AG04449 (cell line): Measurements from ENCODE around the gene RNF115.

ENCODE experiments used
- CTCF ChIA-PET: fragments of 350-600 bp; formaldehyde crosslinking; extraction: SDS; loops from one replicate; lab custom pipeline; 2021; ENCODE audit warnings: antibody characterized with exemption; lab: Yijun Ruan, JAX
- POLR2A ChIA-PET: fragments of 400-600, 350-600 bp; formaldehyde crosslinking; extraction: SDS; loops from one replicate; lab custom pipeline; 2020; ENCODE audit warnings: antibody characterized with exemption, inconsistent platforms; lab: Yijun Ruan, JAX
- DNase-seq: peaks from one replicate; pipeline ENCODE4 v3.0.0-alpha.2; 2010; ENCODE audit warnings: low read depth, low spot score
- H3K4me3 ChIP-seq: 2 replicates; pipeline ENCODE4 v1.5.1; 2011; ENCODE audit warnings: low read depth, mild to moderate bottlenecking, control low read depth, low read length
- CTCF ChIP-seq: IDR thresholded peaks from one replicate; pipeline ENCODE4 v1.5.1; 2011; ENCODE audit warnings: mild to moderate bottlenecking, moderate library complexity, low read length, control low read depth, inconsistent platforms; ENCODE audit not compliant: insufficient read depth; ENCODE audit errors: missing control alignments

Gene RNF115

DNA sequence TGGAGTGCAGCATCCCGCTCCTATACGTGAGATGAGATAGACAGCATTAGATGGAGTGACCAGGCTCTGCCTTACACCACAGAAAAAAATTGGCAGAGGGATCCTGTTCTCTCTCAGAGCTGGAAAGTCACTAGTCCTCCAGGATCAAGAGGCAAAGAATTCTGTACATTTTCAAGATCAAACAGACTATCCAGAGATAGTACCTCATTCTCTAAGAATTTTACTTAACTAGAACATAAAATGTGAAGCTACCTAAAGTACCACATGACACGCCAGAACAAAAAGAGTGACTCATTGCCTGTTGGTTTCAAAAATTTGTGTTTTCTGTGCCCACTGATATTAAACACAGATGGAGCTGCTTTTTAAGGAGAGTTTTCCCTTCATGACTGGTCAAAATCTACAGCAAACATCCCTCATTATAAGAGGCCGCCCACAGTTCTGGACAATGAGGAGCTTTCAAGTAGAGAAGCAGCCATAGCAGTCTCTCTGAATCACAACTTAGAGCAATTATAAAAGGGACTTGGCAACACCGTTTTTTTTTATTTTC, 72.3 kb downstream of the RNF115 start:
- no peak overlapping the region for H3K4me3 ChIP-seq
- no peak for TF ChIP-seq CTCF
- DNase-seq = peak; percentile 84
- POLR2A ChIA-PET = interaction anchor here (0.7 to 1.6 kb wide), 5 partner anchors 11 to 73 kb away, joined by 3 to 7 read pairs (median 4); partner anchors contain the start of genes POLR3C and RNF115
- CTCF ChIA-PET = interaction anchor here (0.7 to 2.4 kb wide), 5 partner anchors 13 to 95 kb away, joined by 3 to 12 read pairs (median 4); partner anchors contain the start of gene NUDT17

DNA sequence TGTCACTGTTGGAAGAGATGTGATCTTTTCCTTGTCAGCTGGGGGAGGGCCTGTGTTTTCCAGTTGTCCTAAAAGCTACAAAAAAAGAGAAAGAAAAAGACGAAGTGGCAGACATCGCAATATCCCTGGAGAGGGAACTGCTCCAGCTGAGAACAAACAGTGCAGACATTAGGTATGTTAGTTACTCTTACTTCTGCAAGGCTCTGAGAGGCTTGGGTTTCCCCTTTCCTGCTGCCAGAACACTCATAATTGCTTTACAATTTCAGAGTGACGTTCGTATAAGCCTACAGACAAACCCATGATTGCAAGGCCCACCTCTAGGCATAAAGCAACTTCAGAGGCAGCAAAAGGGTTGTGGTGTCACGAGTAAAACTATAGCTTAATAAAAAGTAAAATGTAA, 73.5 kb downstream of the RNF115 start:
- ChIA-PET CTCF (interaction anchor here (1.0 to 2.4 kb wide), 3 partner anchors 29 to 95 kb away, joined by 3 to 12 read pairs (median 4); partner anchors contain the start of gene NUDT17), POLR2A (interaction anchor here (1.6 kb wide), 1 partner anchor 74 kb away, joined by 7 read pairs; the partner anchor contains the start of genes POLR3C and RNF115)
- H3K4me3 ChIP-seq = no peak overlapping the region
- DNase-seq = no peak
- no peak for TF ChIP-seq CTCF

DNA sequence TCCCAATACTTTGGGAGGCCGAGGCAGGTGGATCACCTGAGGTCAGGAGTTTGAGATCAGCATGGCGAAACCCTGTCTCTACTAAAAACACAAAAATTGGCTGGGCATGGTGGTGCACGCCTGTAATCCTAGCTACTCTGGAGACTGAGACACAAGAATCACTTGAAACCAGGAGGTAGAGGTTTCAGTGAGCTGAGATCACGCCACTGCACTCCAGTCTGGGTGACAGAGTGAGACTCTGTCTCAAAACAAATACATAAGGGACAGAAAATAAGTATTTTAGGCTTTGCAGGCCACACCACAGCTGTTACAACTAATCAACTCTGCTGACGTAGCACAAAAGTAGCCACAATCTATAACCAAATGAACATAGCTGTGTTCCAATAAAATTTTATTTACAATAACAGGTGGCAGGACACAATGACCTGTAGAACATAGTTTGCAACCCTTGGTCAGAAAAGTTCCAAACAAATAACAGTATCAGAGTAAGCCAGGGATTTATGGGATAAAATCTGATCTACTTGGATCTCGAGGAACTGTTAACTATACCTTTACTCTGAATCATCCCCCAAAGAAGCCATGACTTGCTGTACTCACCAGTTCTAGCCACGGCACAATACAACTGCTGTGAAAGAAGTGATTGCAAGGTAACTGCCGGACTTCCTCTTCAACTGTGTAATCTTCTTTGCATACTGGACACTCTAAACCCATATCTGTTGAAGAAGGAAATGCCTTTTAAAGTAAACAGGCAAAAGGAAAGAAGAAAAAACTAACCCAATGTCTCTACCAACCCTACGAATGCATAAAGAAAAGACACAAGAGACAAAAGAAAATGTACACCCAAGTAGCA, 76.3 kb downstream of the RNF115 start:
- POLR2A ChIA-PET = no interaction called here
- no peak overlapping the region for H3K4me3 ChIP-seq
- no peak for TF ChIP-seq CTCF
- CTCF ChIA-PET = interaction anchor here (1.2 kb wide), 3 partner anchors 10 to 28 kb away, joined by 3 to 6 read pairs (median 3); partner anchors contain the start of gene CD160
- no peak for DNase-seq

DNA sequence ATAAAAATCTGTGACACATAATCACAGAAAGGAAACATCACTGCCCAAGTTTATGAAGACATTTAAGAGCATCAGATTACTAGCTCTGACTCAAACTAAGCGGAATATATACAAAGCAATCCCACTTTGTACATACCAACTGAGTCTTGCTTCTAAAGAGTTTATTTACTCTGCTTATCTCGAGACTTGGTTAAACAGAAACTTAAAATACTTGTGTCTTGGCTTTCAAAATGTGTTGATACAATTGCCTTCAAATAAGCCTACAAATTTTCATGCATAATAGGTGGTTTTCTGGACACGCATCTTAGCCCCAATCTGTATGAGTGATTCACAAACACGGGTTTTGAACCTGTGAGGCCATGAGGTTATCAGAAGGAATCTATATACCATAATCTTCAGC, 83.6 kb downstream of the RNF115 start:
- no peak for TF ChIP-seq CTCF
- H3K4me3 ChIP-seq = no peak overlapping the region
- peak; percentile 74 for DNase-seq
- CTCF ChIA-PET = interaction anchor here (1.1 to 7.7 kb wide), 3 partner anchors 19 to 105 kb away, joined by 3 to 53 read pairs (median 3); partner anchors contain the start of gene NUDT17
- POLR2A ChIA-PET = interaction anchor here (0.6 to 1.4 kb wide), 2 partner anchors 11 to 298 kb away, joined by 3 read pairs; no protein-coding TSS in a partner anchor

DNA sequence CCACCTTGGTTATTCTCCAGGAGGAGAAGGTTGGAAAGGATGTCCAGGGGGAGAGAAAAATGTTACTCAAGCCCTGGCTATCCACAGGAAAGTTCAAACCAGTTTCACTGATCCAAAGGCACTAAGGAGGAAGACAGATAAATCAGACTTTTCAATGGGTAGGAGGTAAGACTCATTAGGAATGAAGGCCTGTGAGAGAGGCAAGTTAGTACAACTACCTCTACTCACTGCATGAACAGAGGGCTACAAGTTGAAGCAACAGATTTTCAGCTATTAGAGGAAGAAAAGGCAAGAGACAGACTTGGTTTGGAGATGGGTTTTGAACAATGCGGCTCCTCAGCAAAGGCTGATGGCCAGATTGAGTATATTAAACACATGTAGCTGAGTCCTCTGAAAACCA, 87.7 kb downstream of the RNF115 start:
- ChIA-PET CTCF (interaction anchor here (5.9 kb wide), 1 partner anchor 15 kb away, joined by 53 read pairs; no protein-coding TSS in a partner anchor), POLR2A (no interaction called here)
- DNase-seq = no peak
- H3K4me3 ChIP-seq = no peak overlapping the region
- no peak for TF ChIP-seq CTCF
